OCI-LY7 (cell line): ENCODE results near the gene ZNF536.

Experiments used
- CTCF ChIP-seq: fragments of 200-600 bp; sonication (generic); conservative IDR thresholded peaks from 2 replicates; pipeline ENCODE4 v1.5.1; 2014; ENCODE audit warnings: mild to moderate bottlenecking, antibody characterized with exemption, low read length, moderate library complexity, mixed read lengths
- EZH2phosphoT487 ChIP-seq: fragments of 200-600 bp; sonication (generic); IDR thresholded peaks from 2 replicates; pipeline ENCODE4 v1.6.1; 2018; ENCODE audit warnings: low read depth, borderline replicate concordance, mild to moderate bottlenecking, mixed run types, antibody characterized with exemption, low read length, moderate library complexity, mixed read lengths

DNA sequence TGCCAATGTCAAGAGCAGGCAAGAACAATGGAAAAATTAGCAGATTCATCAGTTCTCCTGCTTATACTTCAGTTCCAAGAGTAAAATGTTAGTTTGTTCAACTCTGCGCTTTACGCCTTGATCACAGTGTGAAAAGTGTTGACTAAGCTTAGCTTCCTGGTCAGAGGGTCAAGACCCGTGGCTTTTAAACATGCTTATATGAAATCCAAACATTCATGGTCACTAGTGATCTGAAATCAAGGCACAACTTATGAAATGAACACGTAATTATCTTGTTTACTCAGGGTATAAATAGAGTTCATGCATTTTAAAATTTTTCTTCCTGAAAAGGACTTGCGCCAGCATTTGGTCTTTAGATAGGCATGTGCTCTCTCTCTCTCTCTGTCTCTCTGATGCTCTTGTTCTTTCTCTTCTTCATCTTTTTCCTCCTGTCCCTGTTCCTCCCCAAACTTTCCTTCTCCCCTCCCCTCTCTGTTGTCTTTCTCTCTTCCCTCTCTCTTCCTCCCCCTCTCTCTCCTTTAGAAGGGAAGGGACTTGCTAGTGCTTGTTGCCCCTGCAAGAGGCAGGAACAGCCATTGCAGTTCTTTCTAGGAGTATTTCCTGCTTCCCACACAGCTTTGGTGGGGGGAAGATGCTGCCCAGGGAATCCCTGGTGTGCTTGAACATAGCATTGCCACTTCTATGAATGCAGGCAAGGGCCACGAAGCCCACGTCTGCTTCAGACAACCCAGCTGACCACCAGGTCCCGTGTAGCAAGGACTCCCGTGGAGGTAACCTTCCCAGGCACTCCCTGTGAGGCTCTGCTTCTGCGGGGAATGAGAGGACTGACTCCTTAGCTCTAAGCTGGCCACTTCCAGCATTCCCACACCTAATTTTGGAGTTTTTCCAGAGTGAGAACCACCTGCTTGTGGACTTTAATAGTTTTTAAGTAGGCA is 7.1 kb upstream of the ZNF536 start:
- TF ChIP-seq CTCF = no peak
- TF ChIP-seq EZH2phosphoT487 = no peak
